Esophagus muscularis mucosa (tissue), 3 donors: ENCODE data around the gene INIP.

Experiments
- CTCF ChIP-seq, 3 experiments: fragments of 200-600 bp in 2 of 3; fragments of 450-650 bp in 1 of 3; sonication (generic) in 2 of 3; IDR thresholded peaks; one replicate each; pipeline ENCODE4 v1.5.1; 2017 to 2019; ENCODE audit warnings: antibody characterized with exemption in 3 of 3, mild to moderate bottlenecking in 2 of 3, moderate library complexity in 1 of 3
- POLR2AphosphoS5 ChIP-seq, 2 donors: sonication (generic); formaldehyde crosslinking; IDR thresholded peaks; one replicate each; pipeline ENCODE4 v1.6.1; 2017; ENCODE audit warnings: antibody characterized with exemption in 2 of 2

- no peak for TF ChIP-seq CTCF (IDR thresholded peaks at IDR 0.05)
- TF ChIP-seq POLR2AphosphoS5 (IDR thresholded peaks at IDR 0.05): no peak
These were observed 1.8 kb upstream of the INIP start for GRCh38 chr9:112719696-112720095.
